Activated CD8-positive, alpha-beta memory T cell treated with anti-CD3 and anti-CD28 coated beads for 48 hours (primary cell): ENCODE results near the gene EXD3.

ENCODE experiments used
- DNase-seq, 3 experiments: peaks; one replicate each; pipeline ENCODE4 v3.0.0-alpha.2; 2020; ENCODE audit warnings: low read depth in 2 of 3, low spot score in 2 of 3

The EXD3 gene

DNA sequence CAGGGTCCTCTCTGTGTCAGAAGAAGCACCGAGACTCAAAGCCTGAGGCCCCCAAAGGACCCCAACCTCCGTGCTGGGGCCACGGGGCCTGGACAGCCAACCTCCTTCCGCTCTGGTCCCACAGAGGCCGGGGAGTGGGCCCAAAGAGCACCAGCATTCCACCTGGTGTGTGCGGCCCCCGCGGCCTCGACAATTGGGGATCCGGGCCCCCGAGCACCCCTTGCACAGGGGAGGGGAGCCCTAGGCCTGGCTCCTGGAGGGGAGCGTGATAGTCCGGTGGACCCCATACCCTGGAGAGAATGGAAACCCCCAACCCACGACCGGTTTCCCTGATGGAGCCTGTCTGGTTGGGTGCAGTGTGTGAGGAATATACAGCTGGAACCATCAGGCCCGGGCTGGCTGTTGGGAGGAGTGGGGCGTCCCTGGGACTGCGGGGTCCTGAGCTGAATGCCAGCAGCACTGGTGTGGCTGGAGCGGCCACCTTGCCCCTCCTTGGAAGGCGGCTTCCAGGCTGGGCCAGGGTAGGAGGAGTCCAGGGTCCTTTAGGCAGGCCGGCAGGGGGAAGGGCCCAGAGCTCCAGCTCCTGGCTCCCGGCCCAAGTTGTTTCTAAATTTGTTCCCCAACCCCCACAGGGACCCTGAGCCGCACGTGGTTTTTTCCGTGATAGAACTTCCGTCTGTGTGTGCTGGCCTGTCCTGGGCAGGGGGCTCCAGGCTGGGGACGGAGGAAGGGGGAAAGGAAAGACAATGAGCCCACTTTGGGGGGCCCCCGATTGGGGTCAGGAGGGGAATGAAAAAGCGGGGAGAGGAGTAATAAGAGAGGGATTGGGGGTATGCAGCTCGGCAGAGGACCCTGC lies 146.3 kb downstream of the EXD3 start:
- no peak for DNase-seq

DNA sequence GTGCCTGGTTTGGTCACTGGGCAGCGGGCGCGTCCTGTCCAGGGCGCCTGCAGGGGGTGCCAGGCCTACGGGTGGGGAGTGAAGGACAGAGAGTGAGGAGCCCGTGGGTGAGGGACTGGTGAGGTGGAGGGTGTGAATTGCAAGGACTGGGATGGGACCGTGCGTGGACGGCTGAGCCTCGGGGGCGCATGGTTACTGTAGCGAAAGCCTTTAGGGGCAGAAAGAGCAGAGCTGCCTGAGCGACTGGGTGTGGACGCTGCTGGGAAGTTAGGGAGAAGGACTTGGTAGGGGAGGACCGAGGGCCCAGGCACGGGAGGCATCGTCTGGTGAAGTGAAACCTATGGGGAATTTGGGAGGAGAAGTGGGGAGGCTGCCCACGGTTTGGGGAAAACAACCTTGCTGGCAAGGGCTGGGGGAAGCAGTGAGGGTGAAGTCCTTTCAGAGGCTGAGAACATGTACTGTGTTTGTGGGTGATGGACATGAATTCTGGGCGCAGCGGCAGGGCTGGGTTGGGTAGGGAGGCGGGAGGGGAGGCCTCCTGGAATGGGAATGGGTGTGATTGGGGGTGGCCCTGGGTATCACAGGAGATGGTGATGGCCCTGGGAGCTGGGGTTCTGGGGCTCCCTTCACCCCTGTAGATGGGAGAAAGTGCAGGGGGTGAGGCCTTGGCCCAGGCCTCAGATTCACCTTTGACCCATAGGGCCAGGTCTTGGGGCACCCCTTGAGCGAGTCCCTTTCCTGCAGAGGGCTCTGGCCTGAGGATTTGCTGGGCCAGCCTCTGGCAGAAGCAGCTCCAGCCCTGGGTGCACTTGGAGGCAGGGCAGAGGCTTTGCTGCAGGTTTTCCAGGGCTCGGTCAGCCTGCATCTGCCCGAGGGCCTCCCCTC lies 147.1 kb downstream of the EXD3 start:
- no peak for DNase-seq

DNA sequence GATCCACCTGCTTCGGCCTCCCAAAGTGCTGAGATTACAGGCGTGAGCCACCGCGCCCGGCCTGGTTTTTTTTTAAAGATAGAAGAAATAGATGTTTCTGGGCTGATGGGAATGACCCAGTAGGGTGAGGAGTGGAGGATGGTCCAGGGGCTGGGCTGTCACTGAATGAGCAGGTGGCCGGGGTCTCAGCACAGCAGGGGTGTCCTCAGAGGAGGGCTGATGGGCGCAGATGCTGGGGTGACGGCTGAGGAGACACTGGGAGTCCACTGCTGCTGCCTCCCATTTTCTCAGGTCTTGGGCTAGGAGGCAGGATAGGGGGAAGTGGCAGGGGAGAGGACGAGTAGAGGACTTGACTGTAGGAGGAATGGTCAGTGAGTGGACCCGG lies 147.8 kb downstream of the EXD3 start:
- DNase-seq = no peak

DNA sequence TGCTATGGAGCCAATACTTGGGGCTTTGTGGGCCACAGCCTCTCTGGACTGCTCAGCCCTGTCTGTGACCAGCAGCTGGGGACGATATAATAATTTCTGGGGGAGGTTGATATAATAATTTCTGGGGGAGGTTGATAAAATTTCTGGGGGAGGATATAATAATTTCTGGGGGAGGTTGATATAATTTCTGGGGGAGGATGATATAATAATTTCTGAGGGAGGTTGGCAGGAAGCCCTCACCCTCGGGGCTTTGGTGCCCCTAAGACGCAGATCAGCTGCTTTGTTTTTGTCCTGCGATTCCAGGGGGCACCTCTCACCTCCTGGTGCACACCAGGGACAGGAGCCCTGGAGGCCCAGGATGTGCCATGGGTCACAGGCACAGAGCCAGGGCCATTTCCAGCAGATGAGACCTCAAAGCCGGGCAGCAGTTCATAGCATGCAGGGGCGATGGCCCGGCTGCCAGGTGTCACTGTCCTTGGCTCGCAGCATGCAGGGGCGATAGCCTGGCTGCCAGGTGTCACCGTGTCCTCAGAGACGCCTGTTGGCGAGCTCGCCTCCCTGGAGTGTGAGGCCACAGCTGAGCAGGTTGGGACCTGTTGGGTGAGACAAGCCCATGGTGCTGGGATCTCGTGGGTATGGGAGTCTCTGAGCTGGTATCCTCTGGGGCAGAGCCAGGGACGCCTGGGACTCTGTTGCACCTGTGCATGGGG lies 149.2 kb downstream of the EXD3 start:
- no peak for DNase-seq

DNA sequence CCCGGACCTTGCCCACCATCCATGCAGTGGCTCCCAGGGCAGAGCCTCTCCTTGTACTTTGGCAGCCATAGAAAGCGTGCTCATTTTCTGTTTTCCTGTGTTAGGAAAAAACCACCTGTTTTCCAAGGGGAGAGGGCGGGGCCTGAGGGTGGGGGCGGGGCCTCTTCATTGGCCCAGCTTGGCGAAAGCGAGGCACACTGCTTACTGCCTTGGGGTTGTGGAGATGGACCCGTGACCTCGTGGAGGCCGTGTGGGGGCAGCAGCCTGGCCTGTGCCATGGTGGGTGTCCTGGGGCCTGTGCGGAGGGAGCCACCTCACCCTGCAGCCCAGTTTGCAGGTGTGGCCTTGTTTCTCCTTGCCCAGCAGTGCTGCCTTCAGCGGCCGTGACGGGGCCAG lies 149.9 kb downstream of the EXD3 start:
- no peak for DNase-seq

DNA sequence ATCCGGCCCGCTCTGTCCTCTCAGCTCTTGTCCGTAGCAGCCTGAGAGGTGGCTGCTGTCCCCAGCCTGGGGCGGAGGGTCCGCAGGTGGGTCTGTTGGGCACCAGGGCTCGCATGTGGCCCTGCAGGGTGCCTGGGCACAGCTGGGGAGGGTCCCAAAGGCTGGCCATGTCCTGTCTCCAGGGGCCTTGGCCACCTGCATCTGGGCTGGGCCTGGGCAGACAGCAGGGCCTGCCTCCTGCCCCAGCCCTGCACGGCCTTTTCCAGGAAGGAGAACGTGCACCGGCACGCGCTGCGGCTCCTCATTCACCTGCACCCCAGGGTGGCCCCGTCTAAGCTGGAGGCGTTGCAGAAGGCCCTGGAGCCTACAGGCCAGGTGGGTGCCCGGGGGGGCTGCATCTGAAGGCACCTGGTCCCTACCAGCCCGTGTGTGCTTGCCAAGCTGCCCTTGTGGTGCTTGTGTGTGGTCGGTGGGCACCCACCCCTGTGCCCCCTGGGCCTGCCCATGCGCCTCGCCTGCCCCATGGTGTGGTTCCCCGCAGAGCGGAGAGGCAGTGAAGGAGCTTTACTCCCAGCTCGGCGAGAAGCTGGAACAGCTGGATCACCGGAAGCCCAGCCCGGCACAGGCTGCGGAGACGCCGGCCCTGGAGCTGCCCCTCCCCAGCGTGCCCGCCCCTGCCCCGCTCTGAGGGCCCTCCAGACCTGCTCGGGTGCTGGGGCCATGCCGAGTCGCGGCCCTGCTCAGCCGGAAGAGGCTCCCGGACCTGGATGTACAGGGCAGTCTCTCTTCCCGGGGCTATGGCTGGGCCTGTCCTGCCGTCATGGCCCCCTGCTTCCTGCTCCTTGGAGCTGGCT lies 150.5 kb downstream of the EXD3 start:
- DNase-seq = no peak

DNA sequence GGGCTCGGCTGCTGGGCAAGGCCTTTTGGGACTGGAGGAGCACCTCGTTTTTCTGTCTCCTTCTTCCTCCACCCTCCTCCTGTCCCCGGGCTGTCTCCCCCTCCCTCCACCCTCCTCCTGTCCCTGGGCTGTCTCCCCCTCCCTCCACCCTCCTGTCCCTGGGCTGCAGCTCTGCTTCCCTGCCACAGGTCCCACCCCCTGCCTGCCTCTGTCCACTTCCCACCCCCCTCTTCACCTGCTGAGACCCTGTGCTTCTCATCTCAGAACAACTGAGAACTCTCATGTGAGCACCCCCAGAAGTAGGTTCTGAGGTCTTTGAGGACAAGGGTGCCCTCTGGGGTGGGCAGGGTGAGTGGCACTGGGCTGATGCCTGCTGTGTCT lies 151.3 kb downstream of the EXD3 start:
- DNase-seq = no peak

DNA sequence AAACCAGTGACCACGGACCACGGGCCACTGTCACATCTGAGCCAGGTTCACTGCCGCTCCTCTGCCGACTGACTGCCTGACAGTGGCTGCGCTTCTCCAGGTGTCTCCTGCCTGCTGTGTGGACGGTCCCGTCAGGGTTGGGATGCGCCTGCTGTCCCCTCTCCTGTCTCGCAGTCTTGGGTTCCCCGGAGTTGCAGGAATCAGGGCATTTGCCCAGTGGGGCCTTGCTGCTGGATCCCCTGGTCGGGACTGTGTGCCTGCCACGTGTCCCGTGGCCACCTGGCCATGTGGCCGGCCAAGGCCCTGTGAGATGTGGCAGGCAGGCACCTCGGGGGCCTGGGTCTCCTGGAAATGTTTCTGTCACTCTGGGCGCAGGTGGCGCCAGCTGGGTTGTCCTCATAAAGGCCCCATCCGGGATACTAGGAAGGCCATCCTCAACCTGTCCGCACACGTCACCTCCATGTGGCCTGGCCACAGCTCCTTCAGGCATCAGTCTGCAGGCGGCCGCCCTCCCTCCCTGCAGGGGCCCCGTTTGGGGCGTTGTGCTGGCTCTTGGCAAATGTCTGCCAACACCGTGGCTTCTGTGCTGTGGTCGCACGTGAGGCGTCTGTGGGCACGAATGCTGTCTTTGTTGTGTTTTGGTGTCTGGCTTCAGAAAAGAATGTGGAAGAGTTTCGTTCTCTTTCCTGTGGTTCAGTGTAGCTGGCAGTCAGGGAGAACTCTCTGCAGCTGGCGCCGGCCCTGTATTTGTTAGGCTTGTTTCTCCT lies 151.8 kb downstream of the EXD3 start:
- no peak for DNase-seq

DNA sequence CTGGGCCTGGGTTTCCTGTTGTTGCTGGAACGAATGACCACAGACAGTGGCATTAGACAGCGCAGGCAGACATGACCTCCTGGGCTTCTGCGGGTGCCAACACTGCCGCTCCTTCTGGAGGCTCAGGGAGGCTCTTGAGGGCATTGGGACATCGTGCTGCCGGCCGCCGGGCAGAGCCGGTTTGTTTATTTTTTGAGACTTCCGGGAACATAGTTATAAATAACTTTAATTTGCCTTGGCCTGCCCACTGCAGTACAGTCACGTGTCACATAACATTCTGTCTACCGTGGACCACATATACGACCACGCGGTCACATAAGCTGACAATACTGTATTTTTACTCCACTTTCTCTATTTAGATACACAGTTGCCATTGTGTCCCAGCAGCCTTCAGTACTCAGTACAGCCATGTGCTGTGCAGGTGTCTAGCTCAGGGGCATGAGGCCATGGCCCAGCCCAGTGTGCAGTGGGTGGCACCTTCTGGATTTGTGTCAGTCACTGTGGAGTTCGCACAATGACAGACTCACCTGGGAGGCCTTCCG lies 153.7 kb downstream of the EXD3 start:
- no peak for DNase-seq

DNA sequence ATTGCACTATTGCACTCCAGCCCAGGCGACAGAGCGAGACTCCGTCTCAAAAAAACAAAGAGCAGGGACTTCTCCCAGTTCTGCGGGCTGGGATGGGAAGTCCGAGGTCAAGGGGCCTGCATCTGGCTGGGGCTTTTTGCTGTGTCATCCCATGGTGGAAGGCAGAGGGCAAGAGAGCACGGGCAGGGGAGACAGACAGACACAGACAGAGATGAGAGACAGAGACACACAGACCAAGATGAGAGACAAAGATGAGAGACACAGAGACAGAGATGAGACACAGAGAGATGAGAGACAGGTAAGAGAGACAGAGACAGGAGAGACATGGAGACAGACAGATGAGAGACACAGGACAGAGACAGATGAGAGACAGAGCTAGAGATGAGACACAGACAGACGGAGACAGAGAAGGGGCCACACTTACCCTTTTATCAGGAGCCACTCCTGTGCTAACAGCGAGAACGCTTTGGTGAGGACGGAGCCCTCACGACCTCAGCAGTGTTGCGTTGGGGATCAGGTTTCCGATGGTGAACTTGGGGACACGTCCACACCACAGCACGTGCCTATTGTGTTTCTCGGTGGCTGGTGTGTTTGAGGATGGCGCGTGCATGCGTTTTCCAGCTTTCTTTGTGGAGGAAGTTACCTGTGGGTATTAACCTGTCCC lies 154.3 kb downstream of the EXD3 start:
- no peak for DNase-seq

DNA sequence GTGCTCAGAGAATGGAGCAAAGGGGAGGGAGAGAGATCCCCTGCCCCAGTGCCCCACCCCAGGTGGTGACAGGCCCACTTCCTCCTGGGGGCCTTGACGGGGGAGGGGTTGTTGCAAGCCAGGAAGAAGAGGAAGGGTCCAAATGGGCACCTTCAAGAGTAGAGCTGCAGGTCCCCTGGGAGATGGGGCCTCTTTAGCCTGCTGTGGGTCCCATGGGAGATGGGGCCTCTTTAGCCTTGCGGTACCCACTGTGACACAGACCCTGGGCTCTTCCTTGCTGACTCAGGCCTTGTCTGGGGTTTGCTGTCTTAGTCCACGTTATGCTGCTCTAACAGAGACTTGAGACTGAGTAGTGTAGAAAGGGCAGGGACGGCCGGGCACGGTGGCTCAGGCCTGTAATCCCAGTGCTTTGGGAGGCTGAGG lies 155.0 kb downstream of the EXD3 start:
- no peak for DNase-seq

DNA sequence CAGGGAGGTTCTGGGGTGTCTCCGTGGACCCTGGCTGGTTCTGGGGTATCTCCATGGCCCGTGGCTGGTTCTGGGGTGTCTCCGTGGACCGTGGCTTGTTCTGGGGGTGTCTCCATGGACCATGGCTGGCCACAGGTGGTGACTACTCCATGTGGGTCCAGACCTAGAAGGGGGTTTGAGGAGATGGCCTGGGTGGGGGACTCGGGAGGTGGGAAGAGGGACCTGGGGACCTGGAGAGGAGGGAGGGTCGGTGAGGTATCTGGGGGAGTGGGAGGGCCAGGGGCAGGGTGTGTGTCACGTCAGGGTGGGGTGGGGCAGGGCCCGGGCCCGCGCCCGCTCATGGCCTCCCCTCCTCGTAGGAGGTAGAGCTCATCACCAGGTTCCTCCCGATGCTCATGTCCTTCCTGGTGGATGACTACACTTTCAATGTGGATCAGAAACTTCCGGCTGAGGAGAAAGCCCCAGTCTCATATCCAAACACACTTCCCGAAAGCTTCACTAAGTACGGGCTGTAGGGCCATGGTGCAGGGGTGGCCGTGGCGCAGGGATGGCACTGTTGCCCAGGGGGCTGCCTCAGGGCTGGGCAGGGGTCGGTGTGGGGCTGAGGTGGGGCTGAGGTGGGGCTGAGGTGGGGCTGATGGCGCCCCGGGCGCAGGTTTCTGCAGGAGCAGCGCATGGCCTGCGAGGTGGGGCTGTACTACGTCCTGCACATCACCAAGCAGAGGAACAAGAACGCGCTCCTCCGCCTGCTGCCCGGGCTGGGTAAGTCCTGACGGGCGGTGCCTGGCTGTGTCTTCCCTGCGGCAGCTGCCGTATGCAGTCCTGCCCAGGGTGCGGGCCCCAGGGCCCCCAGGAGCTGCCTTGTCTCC lies 156.1 kb downstream of the EXD3 start:
- DNase-seq = no peak

DNA sequence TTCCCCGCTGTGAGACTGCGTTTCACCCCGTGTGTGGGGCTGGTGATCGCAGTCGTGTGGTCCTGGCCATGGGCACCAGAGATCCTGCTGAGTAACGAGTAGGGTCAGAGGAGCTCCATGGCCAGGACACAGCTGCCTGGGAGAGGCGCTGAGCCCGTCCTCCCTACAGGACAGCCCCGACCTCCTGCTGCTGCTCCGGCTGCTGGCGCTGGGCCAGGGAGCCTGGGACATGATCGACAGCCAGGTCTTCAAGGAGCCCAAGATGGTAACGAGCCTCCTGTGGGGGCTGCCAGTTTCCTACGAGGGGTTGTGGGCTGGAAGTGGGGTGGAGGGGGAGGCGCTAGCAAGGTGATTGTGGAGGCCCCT lies 156.8 kb downstream of the EXD3 start:
- DNase-seq = no peak

DNA sequence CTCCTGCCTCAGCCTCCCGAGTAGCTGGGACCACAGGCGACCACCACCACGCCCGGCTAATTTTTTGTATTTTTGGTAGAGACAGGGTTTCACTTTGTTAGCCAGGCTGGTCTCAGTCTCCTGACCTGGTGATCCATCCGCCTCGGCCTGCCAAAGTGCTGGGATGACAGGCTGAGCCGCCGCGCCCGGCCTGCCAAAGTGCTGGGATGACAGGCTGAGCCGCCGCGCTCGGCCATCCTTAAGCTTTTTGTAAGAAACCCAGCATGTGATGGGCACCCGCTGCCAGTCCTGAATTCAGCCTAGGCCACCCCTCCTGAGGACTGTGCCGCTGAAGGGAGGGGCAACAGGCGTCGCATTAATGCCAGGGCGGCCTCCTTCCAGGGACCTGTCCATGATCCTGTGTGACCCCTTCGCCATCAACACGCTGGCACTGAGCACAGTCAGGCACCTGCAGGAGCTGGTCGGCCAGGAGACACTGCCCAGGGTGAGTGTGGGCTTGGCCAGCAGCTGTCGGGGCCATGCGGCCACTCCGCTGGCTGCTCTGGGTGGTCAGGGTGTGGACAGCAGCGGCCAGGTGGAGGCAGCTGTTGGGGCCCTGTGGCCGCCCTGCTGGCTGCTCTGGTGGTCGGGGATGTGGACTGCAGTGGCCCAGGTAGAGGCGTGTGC lies 157.3 kb downstream of the EXD3 start:
- DNase-seq = no peak

DNA sequence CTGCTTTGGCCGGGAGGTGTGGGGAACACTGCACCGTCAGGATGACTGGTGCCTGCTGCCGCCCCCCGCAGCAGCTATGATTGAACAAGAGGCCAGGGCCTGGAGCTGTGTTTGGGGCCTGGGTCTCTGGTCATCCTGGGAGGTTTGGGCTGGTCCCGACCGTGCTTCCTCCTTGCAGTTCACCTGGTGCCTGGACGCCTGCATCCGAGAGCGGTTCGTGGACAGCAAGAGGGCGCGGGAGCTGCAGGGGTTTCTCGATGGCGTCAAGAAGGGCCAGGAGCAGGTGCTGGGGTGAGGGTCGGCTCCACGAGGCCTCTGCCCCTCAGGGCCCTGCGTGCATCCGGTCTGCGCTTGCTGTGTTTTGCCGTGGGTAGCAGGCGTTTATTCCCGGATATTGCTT lies 158.9 kb downstream of the EXD3 start:
- no peak for DNase-seq

DNA sequence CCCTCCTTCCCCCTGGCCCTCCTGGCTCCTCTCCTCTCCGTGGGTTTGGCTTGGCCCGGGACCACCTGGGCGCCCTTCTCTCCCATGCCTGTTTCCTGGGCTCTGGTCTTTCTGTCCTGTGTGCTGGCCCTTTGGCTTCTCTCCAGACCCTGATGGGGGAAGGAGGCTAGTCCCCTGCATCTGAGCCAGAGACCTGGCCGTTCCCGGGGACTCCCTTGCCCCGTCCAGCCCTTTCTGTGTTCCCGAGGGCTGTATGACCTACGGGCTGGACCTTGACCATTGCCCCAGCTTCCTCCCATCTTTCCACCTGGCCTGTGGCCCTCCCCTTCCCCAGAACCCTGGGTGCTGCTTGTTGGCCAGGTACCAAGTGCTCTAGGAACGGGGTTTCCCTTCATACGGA lies 159.5 kb downstream of the EXD3 start:
- no peak for DNase-seq

DNA sequence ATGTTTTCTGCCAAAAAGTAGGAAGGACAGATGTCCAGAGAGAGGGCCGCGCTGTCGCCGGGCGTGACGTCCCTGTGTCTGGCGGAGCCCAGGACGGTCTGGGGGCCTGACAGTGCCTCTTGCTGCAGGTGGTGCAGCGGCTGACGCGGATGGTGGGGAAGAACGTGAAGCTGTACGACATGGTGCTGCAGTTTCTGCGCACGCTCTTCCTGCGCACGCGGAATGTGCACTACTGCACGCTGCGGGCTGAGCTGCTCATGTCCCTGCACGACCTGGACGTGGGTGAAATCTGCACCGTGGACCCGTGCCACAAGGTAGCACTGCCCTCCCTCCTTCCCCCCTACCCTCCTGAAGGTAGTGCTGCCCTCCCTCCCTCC lies 160.1 kb downstream of the EXD3 start:
- no peak for DNase-seq
